Endothelial cell of coronary artery (primary cell): ENCODE results near the gene FBN2. TPM values are rescaled to one million over a fixed set of nuclear protein-coding genes. Genes with fewer than 3 reads are reported as not detected.

Experiments used
- total RNA-seq: library from RNA; depleted of rRNA; stranded (reverse); fragments of >200 nt; gene quantifications from 2 replicates; pipeline ENCODE4 v1.2.3, GENCODE V29; 2014

Gene FBN2
- 5.5 and 9.8 TPM in 2 replicates for total RNA-seq

GRCh38 chr5:128538000-128538249 is at the start of gene FBN2:
FBN2 (minus strand) TSS chr5:128538245; CDS start chr5:128537603, 642 bp downstream.

